Right atrium auricular region (tissue), 2 donors: ENCODE measurements around the gene CELSR2. TPM values are rescaled to one million over a fixed set of nuclear protein-coding genes. Genes with fewer than 3 reads are reported as not detected.

Experiments used
- DNase-seq: peaks from one replicate; pipeline ENCODE4 v3.0.0-alpha.2; 2019; ENCODE audit warnings: low spot score
- H3K27ac ChIP-seq, 2 donors: fragments of 200-600 bp; sonication (generic); 1 replicate in 1 of 2; 2 replicates in 1 of 2; pipeline ENCODE4 v1.5.1; 2016 to 2019
- H3K27me3 ChIP-seq, 2 donors: fragments of 200-600 bp; sonication (generic); one replicate each; pipeline versions ENCODE4 v1.5.1 to v1.6.0; 2017 to 2019
- H3K36me3 ChIP-seq: fragments of 200-600 bp; sonication (generic); one replicate; pipeline ENCODE4 v1.5.1; 2016
- H3K4me1 ChIP-seq, 2 donors: fragments of 200-600 bp; sonication (generic); one replicate each; pipeline versions ENCODE4 v1.5.1 to v1.6.0; 2017 to 2019
- H3K4me3 ChIP-seq, 2 donors: fragments of 200-600 bp; sonication (generic); 1 replicate in 1 of 2; 2 replicates in 1 of 2; pipeline ENCODE4 v1.5.1; 2017 to 2019; ENCODE audit warnings: mild to moderate bottlenecking in 1 of 2, moderate library complexity in 1 of 2
- H3K9me3 ChIP-seq, 2 donors: fragments of 200-600 bp; sonication (generic); one replicate each; pipeline ENCODE4 v1.5.1; 2019
- CTCF ChIP-seq, 2 donors: fragments of 200-600 bp; sonication (generic); IDR thresholded peaks; one replicate each; pipeline ENCODE4 v1.5.1; 2019; ENCODE audit warnings: antibody characterized with exemption in 2 of 2
- total RNA-seq, 2 donors: library from RNA; depleted of rRNA; stranded (reverse); fragments of >200 nt; gene quantifications; one replicate each; pipeline ENCODE4 v1.1.0, GENCODE V29; 2016

CELSR2 gene
- total RNA-seq, 2 donors from 2014 or later = 20.2 to 23.7 TPM

- H3K4me1 ChIP-seq = peaks cover 0 to 13% of the 10 kb centered on the region in 2 donors
- H3K27ac ChIP-seq = no peak overlapping the region
- no peaks in the 10 kb centered on the region for H3K27me3 ChIP-seq
- H3K36me3 ChIP-seq = peaks cover 4% of the 10 kb centered on the region
- no peak for DNase-seq
- H3K9me3 ChIP-seq = no peaks in the 10 kb centered on the region
- H3K4me3 ChIP-seq = no peak overlapping the region
- TF ChIP-seq CTCF (IDR thresholded peaks at IDR 0.05) = no peak
Observed at GRCh38 chr1:109265016-109265415, 15.7 kb downstream of the CELSR2 start.

GRCh38 chr1:109265741-109266330, 16.5 kb downstream of the CELSR2 start:
- H3K4me3 ChIP-seq = no peak overlapping the region
- TF ChIP-seq CTCF (IDR thresholded peaks at IDR 0.05) = no peak
- no peak for DNase-seq
- H3K4me1 ChIP-seq = peaks cover 0 to 13% of the 10 kb centered on the region in 2 donors
- peaks cover 4% of the 10 kb centered on the region for H3K36me3 ChIP-seq
- H3K9me3 ChIP-seq = no peaks in the 10 kb centered on the region
- H3K27ac ChIP-seq = no peak overlapping the region
- H3K27me3 ChIP-seq = no peaks in the 10 kb centered on the region

- H3K27ac ChIP-seq = no peak overlapping the region
- DNase-seq = no peak
- H3K4me1 ChIP-seq = peaks cover 0 to 13% of the 10 kb centered on the region in 2 donors
- H3K27me3 ChIP-seq = no peaks in the 10 kb centered on the region
- H3K36me3 ChIP-seq = peaks cover 4% of the 10 kb centered on the region
- no peak overlapping the region for H3K4me3 ChIP-seq
- H3K9me3 ChIP-seq = no peaks in the 10 kb centered on the region
- TF ChIP-seq CTCF (IDR thresholded peaks at IDR 0.05) = no peak
Observed at GRCh38 chr1:109266965-109267364, 17.6 kb downstream of the CELSR2 start.

GRCh38 chr1:109267743-109268300, 18.5 kb downstream of the CELSR2 start:
- H3K27ac ChIP-seq = no peak overlapping the region
- no peaks in the 10 kb centered on the region for H3K9me3 ChIP-seq
- no peak overlapping the region for H3K4me3 ChIP-seq
- DNase-seq = no peak
- no peaks in the 10 kb centered on the region for H3K27me3 ChIP-seq
- H3K36me3 ChIP-seq = peaks cover 4% of the 10 kb centered on the region
- no peak for TF ChIP-seq CTCF (IDR thresholded peaks at IDR 0.05)
- peaks cover 0 to 13% of the 10 kb centered on the region in 2 donors for H3K4me1 ChIP-seq

GRCh38 chr1:109268431-109269211, 19.3 kb downstream of the CELSR2 start:
- TF ChIP-seq CTCF (IDR thresholded peaks at IDR 0.05) = no peak
- H3K4me1 ChIP-seq = peaks cover 0 to 5% of the 10 kb centered on the region in 2 donors
- H3K36me3 ChIP-seq = peaks cover 4% of the 10 kb centered on the region
- H3K27me3 ChIP-seq = no peaks in the 10 kb centered on the region
- no peak overlapping the region for H3K27ac ChIP-seq
- H3K4me3 ChIP-seq = no peak overlapping the region
- DNase-seq = no peak
- no peaks in the 10 kb centered on the region for H3K9me3 ChIP-seq
